Endothelial cell of umbilical vein (primary cell): ENCODE data around the gene MICALL2. TPM values are rescaled to one million over a fixed set of nuclear protein-coding genes. Genes with fewer than 3 reads are reported as not detected.

Experiments used
- BruUV-seq: library from RNA; stranded (reverse); fragments of 400-500 nt; replicated peaks from 2 replicates; lab custom pipeline; 2021; lab: Mats Ljungman, UMichigan
- CTCF ChIA-PET: fragments of 300-600, 350-600 bp; sonication (Branson Sonifier 250); formaldehyde crosslinking; loops from one replicate; lab custom pipeline; 2021; ENCODE audit warnings: antibody characterized with exemption, inconsistent platforms; lab: Charles Lee
- POLR2A ChIA-PET: fragments of 300-600, 350-600 bp; sonication (Branson Sonifier 250); formaldehyde crosslinking; loops from one replicate; lab custom pipeline; 2021; ENCODE audit warnings: antibody characterized with exemption, inconsistent platforms; lab: Charles Lee
- DNase-seq: peaks from one replicate; pipeline ENCODE4 v3.0.0-alpha.2; 2011; ENCODE audit warnings: low read depth, low spot score
- FAIRE-seq: peaks from 2 replicates; lab custom pipeline; 2011; peaks lifted over from hg19 to GRCh38; lab: Jason Lieb, UNC
- H2AFZ ChIP-seq: 2 replicates; pipeline ENCODE4 v1.6.0; 2012; ENCODE audit warnings: low read depth, low read length, control low read depth, inconsistent platforms
- H3K27ac ChIP-seq: 2 replicates; pipeline ENCODE4 v1.5.1; 2011; ENCODE audit warnings: low read depth, mild to moderate bottlenecking, control low read depth, low read length, moderate library complexity; ENCODE audit not compliant: insufficient read depth
- H3K27me3 ChIP-seq, 2 experiments: 2 replicates each; pipeline versions ENCODE4 v1.6.0 to v1.6.1; 2011; ENCODE audit warnings: low read length in 2 of 2, mixed read lengths in 1 of 2; ENCODE audit not compliant: control insufficient read depth in 2 of 2, insufficient read depth in 2 of 2
- H3K36me3 ChIP-seq, 2 experiments: 2 replicates in 1 of 2; 3 replicates in 1 of 2; pipeline ENCODE4 v1.5.1; 2011; ENCODE audit warnings: low read length in 2 of 2, mild to moderate bottlenecking in 1 of 2, moderate library complexity in 1 of 2; ENCODE audit not compliant: control insufficient read depth in 2 of 2, insufficient read depth in 2 of 2; ENCODE audit errors: extremely low read depth in 1 of 2
- H3K4me1 ChIP-seq: 3 replicates; pipeline ENCODE4 v1.5.1; 2011; ENCODE audit warnings: mild to moderate bottlenecking, low read length; ENCODE audit not compliant: control insufficient read depth, insufficient read depth; ENCODE audit errors: extremely low read depth
- H3K4me2 ChIP-seq: 2 replicates; pipeline ENCODE4 v1.6.1; 2011; ENCODE audit warnings: low read length, control low read depth, mixed read lengths; ENCODE audit not compliant: insufficient read depth
- H3K4me3 ChIP-seq, 3 experiments: fragments of 200-600 bp in 1 of 3; sonication (generic), shearing (Covaris generic) in 1 of 3; replicated peaks in 1 of 3; 2 replicates each; pipeline ENCODE4 v1.5.1; 2011 to 2016; ENCODE audit warnings: control low read depth in 3 of 3, low read length in 3 of 3, mild to moderate bottlenecking in 2 of 3, inconsistent platforms in 1 of 3, low read depth in 1 of 3, moderate library complexity in 1 of 3; ENCODE audit not compliant: insufficient read depth in 1 of 3
- H3K79me2 ChIP-seq: 2 replicates; pipeline ENCODE4 v1.6.0; 2012; ENCODE audit warnings: low read length, inconsistent platforms; ENCODE audit not compliant: control insufficient read depth, insufficient read depth
- H3K9ac ChIP-seq: replicated peaks from 2 replicates; pipeline ENCODE3; 2011; ENCODE audit warnings: low read length, control low read depth; ENCODE audit not compliant: insufficient read depth; ENCODE audit errors: extremely low read depth
- H3K9me1 ChIP-seq: replicated peaks from 3 replicates; pipeline ENCODE4 v1.6.0; 2011; ENCODE audit warnings: mild to moderate bottlenecking, low read length; ENCODE audit not compliant: control insufficient read depth, insufficient read depth; ENCODE audit errors: extremely low read depth
- H3K9me3 ChIP-seq: replicated peaks from 2 replicates; pipeline ENCODE4 v1.5.1; 2012; ENCODE audit warnings: low read length, inconsistent platforms; ENCODE audit not compliant: control insufficient read depth, insufficient read depth
- H4K20me1 ChIP-seq: replicated peaks from 2 replicates; pipeline ENCODE3; 2011; ENCODE audit warnings: mild to moderate bottlenecking, low read length; ENCODE audit not compliant: control insufficient read depth, insufficient read depth; ENCODE audit errors: extremely low read depth
- EZH2 ChIP-seq: IDR thresholded peaks from 2 replicates; pipeline ENCODE4 v1.6.1; 2012; ENCODE audit warnings: borderline replicate concordance, low read depth, mild to moderate bottlenecking, moderate library complexity, low read length, inconsistent platforms; ENCODE audit not compliant: severe bottlenecking
- FOS ChIP-seq: IDR thresholded peaks from 2 replicates; pipeline ENCODE4 v1.6.1; 2011; ENCODE audit warnings: mild to moderate bottlenecking, low read length, moderate library complexity, borderline replicate concordance; ENCODE audit not compliant: insufficient read depth
- GATA2 ChIP-seq: IDR thresholded peaks from 2 replicates; pipeline ENCODE4 v1.7.0; 2011; ENCODE audit warnings: low read depth, mild to moderate bottlenecking, moderate library complexity, mixed read lengths, low read length; ENCODE audit not compliant: insufficient read length, insufficient read depth
- JUN ChIP-seq: IDR thresholded peaks from 2 replicates; pipeline ENCODE4 v1.6.1; 2011; ENCODE audit warnings: borderline replicate concordance, low read depth; ENCODE audit not compliant: insufficient read length, insufficient read depth
- MYC ChIP-seq: IDR thresholded peaks from one replicate; pipeline ENCODE4 v1.6.1; 2011; ENCODE audit warnings: mild to moderate bottlenecking, low read depth, low read length
- POLR2A ChIP-seq: IDR thresholded peaks from 2 replicates; pipeline ENCODE4 v1.6.1; 2012; ENCODE audit warnings: low read depth, mild to moderate bottlenecking, control low read depth, low read length
- POLR2AphosphoS5 ChIP-seq: IDR thresholded peaks from 2 replicates; pipeline ENCODE4 v1.6.1; 2012; ENCODE audit warnings: low read depth, mild to moderate bottlenecking, control low read depth, low read length, moderate library complexity; ENCODE audit not compliant: insufficient read depth
- dilution Hi-C: fragments of 300-500 bp; cut with MboI; formaldehyde crosslinking; loops from one replicate; pipeline ENCODE4 v1.15.0; 2019; ENCODE audit warnings: low sequenced_read_pairs; ENCODE audit not compliant: extremely low pct_ligation_motif_present
- intact Hi-C: fragments of 100-400 bp; cut with micrococcal nuclease; formaldehyde crosslinking; loops from one replicate; pipeline ENCODE4 v1.10.0; 2022
- polyA plus RNA-seq, 4 experiments: library from polyadenylated mRNA; depleted of rRNA in 3 of 4; stranded (reverse) in 3 of 4; unstranded in 1 of 4; fragments of >200 nt; gene quantifications; 2 replicates each; pipeline versions ENCODE4 v1.2.1 to v1.2.3, GENCODE V29; 2011 to 2012; ENCODE audit warnings: missing spikeins in 1 of 4
- total RNA-seq: library from RNA; stranded (reverse); gene quantifications from 2 replicates; pipeline ENCODE4 v1.2.3, GENCODE V29; 2021
- TF ChIP-seq, protein P1 (sequence below): IDR thresholded peaks from 2 replicates; pipeline ENCODE4 v1.6.1; 2011; ENCODE audit not compliant: insufficient read depth, insufficient read length
- TF ChIP-seq, protein P2 (sequence below), 2 donors: IDR thresholded peaks; 1 replicate in 1 of 2; 2 replicates in 1 of 2; pipeline ENCODE4 v1.5.1; 2011; ENCODE audit warnings: low read length in 2 of 2, mild to moderate bottlenecking in 2 of 2, moderate library complexity in 2 of 2, control low read depth in 1 of 2, inconsistent platforms in 1 of 2, low read depth in 1 of 2; ENCODE audit not compliant: insufficient read depth in 1 of 2; ENCODE audit errors: extremely low read depth in 1 of 2

MICALL2 gene
- total and polyA plus RNA-seq, 2 donors (not counting 3 experiments of a cell fraction or from before 2014, with no cell fraction given), result 29.8 to 46.3 TPM

DNA sequence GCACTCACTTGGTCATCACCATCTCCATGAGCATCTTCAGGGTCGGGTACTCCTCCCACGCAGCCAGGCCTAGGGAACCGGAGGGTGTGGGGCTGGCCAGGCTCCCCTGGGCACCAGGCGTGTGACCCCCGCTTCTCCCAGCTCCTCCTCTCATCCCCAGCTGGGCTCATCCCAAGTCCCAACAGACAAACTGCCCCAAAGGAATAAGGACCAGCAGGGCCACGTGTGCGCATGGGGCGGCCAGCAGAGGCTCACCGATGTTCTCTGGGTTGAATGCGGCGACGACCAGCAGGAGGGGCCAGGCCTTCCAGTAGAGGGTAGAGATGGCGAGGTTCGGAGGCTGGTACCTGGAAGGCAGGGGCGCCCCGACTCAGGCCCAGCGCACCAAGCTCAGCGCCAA lies 30.1 kb upstream of the MICALL2 start:
- DNase-seq, result no peak
- Histone ChIP-seq H3K36me3 (peaks cover 7 to 51% of the 10 kb centered on the region in 2 experiments), H3K9ac (no peak overlapping the region), H3K4me2 (no peak overlapping the region), H4K20me1 (no peaks in the 10 kb centered on the region), H3K27me3 (no peaks in the 10 kb centered on the region), H3K27ac (no peak overlapping the region), H2AFZ (no peak overlapping the region), H3K9me3 (no peaks in the 10 kb centered on the region), H3K4me3 (no peak overlapping the region), H3K4me1 (no peaks in the 10 kb centered on the region), H3K9me1 (no peaks in the 10 kb centered on the region), H3K79me2 (no peaks in the 10 kb centered on the region)
- no peak for FAIRE-seq
- BruUV-seq, result no TSS peak
- intact Hi-C loops (no loop called here), dilution Hi-C loops (no loop called here)
- ChIA-PET POLR2A (no interaction called here), CTCF (no interaction called here)
- TF ChIP-seq, protein P1, sequence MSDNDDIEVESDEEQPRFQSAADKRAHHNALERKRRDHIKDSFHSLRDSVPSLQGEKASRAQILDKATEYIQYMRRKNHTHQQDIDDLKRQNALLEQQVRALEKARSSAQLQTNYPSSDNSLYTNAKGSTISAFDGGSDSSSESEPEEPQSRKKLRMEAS, result no peak
- TF ChIP-seq POLR2A, result no peak
- TF ChIP-seq GATA2, result no peak
- TF ChIP-seq MYC, result no peak
- no peak for TF ChIP-seq JUN
- TF ChIP-seq POLR2AphosphoS5, result no peak
- no peak for TF ChIP-seq FOS
- TF ChIP-seq, protein P2, sequence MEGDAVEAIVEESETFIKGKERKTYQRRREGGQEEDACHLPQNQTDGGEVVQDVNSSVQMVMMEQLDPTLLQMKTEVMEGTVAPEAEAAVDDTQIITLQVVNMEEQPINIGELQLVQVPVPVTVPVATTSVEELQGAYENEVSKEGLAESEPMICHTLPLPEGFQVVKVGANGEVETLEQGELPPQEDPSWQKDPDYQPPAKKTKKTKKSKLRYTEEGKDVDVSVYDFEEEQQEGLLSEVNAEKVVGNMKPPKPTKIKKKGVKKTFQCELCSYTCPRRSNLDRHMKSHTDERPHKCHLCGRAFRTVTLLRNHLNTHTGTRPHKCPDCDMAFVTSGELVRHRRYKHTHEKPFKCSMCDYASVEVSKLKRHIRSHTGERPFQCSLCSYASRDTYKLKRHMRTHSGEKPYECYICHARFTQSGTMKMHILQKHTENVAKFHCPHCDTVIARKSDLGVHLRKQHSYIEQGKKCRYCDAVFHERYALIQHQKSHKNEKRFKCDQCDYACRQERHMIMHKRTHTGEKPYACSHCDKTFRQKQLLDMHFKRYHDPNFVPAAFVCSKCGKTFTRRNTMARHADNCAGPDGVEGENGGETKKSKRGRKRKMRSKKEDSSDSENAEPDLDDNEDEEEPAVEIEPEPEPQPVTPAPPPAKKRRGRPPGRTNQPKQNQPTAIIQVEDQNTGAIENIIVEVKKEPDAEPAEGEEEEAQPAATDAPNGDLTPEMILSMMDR (IDR thresholded peaks at IDR 0.05; ENCODE audit: extremely low read depth in 1 of 2, insufficient read depth in 1 of 2, low read depth in 1 of 2, low read length in 2 of 2), result no peak
- no peak for TF ChIP-seq EZH2
